Measurements from ENCODE around the gene PSMG3. TPM values are rescaled to one million over a fixed set of nuclear protein-coding genes. Genes with fewer than 3 reads are reported as not detected.

PSMG3 gene
- total and polyA plus RNA-seq, 8 donors: 19.8 to 31.2 (median 25.1) TPM

- no peaks in the 10 kb centered on the region for H3K9me3 ChIP-seq
- no peak overlapping the region for H3K27ac ChIP-seq
- intact Hi-C loops (cut with DNase I): no loop called here
- peaks cover 0 to 35% of the 10 kb centered on the region in 2 donors for H3K36me3 ChIP-seq
- ATAC-seq (no peak), DNase-seq (no peak)
- no peaks in the 10 kb centered on the region for H3K27me3 ChIP-seq
- H3K4me1 ChIP-seq: peaks cover 0 to 2% of the 10 kb centered on the region in 2 donors
- TF ChIP-seq CTCF (IDR thresholded peaks at IDR 0.05): no peak
- H3K4me3 ChIP-seq: no peak overlapping the region
Observed at GRCh38 chr7:1546909-1547776, 22.7 kb downstream of the PSMG3 start.

GRCh38 chr7:1546274-1546908 lies 23.4 kb downstream of the PSMG3 start:
- intact Hi-C loops (cut with DNase I): no loop called here
- ATAC-seq: no peak
- H3K27me3 ChIP-seq: no peaks in the 10 kb centered on the region
- H3K27ac ChIP-seq: no peak overlapping the region
- no peak for DNase-seq
- H3K9me3 ChIP-seq: no peaks in the 10 kb centered on the region
- peaks cover 0 to 42% of the 10 kb centered on the region in 2 donors for H3K36me3 ChIP-seq
- peaks cover 0 to 2% of the 10 kb centered on the region in 2 donors for H3K4me1 ChIP-seq
- TF ChIP-seq CTCF (IDR thresholded peaks at IDR 0.05): no peak
- H3K4me3 ChIP-seq: no peak overlapping the region

- intact Hi-C loops (cut with DNase I): no loop called here
- H3K27me3 ChIP-seq: no peaks in the 10 kb centered on the region
- no peak for TF ChIP-seq CTCF (IDR thresholded peaks at IDR 0.05)
- H3K27ac ChIP-seq: no peak overlapping the region
- peaks cover 0 to 2% of the 10 kb centered on the region in 2 donors for H3K4me1 ChIP-seq
- H3K36me3 ChIP-seq: peaks cover 0 to 50% of the 10 kb centered on the region in 2 donors
- ATAC-seq: no peak
- no peak overlapping the region for H3K4me3 ChIP-seq
- no peak for DNase-seq
- no peaks in the 10 kb centered on the region for H3K9me3 ChIP-seq
Observed at GRCh38 chr7:1545417-1546246, 24.2 kb downstream of the PSMG3 start.

GRCh38 chr7:1544896-1545416 lies 24.9 kb downstream of the PSMG3 start:
- DNase-seq (no peak), ATAC-seq (no peak)
- Histone ChIP-seq H3K27me3 (no peaks in the 10 kb centered on the region), H3K9me3 (no peaks in the 10 kb centered on the region), H3K27ac (no peak overlapping the region), H3K4me1 (peaks cover 0 to 2% of the 10 kb centered on the region in 2 donors), H3K36me3 (peaks cover 0 to 53% of the 10 kb centered on the region in 2 donors), H3K4me3 (no peak overlapping the region)
- TF ChIP-seq CTCF (IDR thresholded peaks at IDR 0.05): no peak
- intact Hi-C loops (cut with DNase I): no loop called here
